ENCODE data around the gene SENP2. TPM values are rescaled to one million over a fixed set of nuclear protein-coding genes. Genes with fewer than 3 reads are reported as not detected.

Gene SENP2
- 26.6 and 35.9 TPM in 2 replicates for total RNA-seq

GRCh38 chr3:185585859-185586685, at the start of gene SENP2:
TSS of gene SENP2 (plus strand) at chr3:185586295. CDS start at chr3:185586414, 119 bp downstream.

GRCh38 chr3:185552358-185552877, 33.7 kb upstream of the SENP2 start, which contains the start of gene LIPH:
TSS of gene LIPH (minus strand) at chr3:185552588. CDS start at chr3:185552471, 117 bp downstream.

Other genes starting within 250 kb of the SENP2 start
- 11.9 and 13.6 TPM in 2 replicates for gene MAP3K13, start 223.2 kb upstream of the SENP2 start, total RNA-seq
- gene TMEM41A, start 87.3 kb upstream of the SENP2 start, total RNA-seq: 5.7 and 6.6 TPM in 2 replicates
- gene LIPH, start 33.7 kb upstream of the SENP2 start, total RNA-seq: not detected in 2 replicates
- 28.8 and 29.3 TPM in 2 replicates for gene IGF2BP2, start 238.7 kb downstream of the SENP2 start, total RNA-seq

Data from smooth muscle cell of bladder (primary cell).